NCI-H82 (cell line): Measurements from ENCODE around the gene SHE.

Experiments used
- DNase-seq: peaks from one replicate; lab custom pipeline; 2025; lab: John Stamatoyannopoulos, UW

SHE gene

GRCh38 chr1:154446292-154446691 is 55.9 kb downstream of the SHE start:
- no peak for DNase-seq

GRCh38 chr1:154445040-154445472 is 57.2 kb downstream of the SHE start:
- no peak for DNase-seq

- no peak for DNase-seq
Measured at GRCh38 chr1:154443274-154444013, 58.8 kb downstream of the SHE start.

- peak; percentile 26 for DNase-seq
Measured at GRCh38 chr1:154442006-154442740, 60.0 kb downstream of the SHE start.

- DNase-seq: no peak
Measured at GRCh38 chr1:154441241-154441888, 60.8 kb downstream of the SHE start.

GRCh38 chr1:154440036-154440804 is 62.0 kb downstream of the SHE start:
- no peak for DNase-seq

- no peak for DNase-seq
Measured at GRCh38 chr1:154436433-154436832, 65.8 kb downstream of the SHE start.

- DNase-seq: no peak
Measured at GRCh38 chr1:154435599-154436200, 66.5 kb downstream of the SHE start.

- DNase-seq: no peak
Measured at GRCh38 chr1:154434346-154435085, 67.7 kb downstream of the SHE start.

- no peak for DNase-seq
Measured at GRCh38 chr1:154433161-154433764, 68.9 kb downstream of the SHE start.

GRCh38 chr1:154431586-154432373 is 70.4 kb downstream of the SHE start:
- DNase-seq: no peak

- DNase-seq: no peak
Measured at GRCh38 chr1:154430903-154431302, 71.3 kb downstream of the SHE start.

- no peak for DNase-seq
Measured at GRCh38 chr1:154429841-154430611, 72.2 kb downstream of the SHE start.
